HG02870 (cell line): Measurements from ENCODE around the gene SNX18.
"Not testable (repeated sequence)": the region's sequence is repeated elsewhere in the genome, so short reads cannot be mapped to it uniquely, and the experiment has no call there.

Experiments used
- ATAC-seq: cut with Tn5 transposase; IDR thresholded peaks from one replicate; pipeline ENCODE4 v1.9.1; 2021; ENCODE audit warnings: mild to moderate bottlenecking, moderate library complexity; ENCODE audit not compliant: unreplicated experiment

Gene SNX18

GRCh38 chr5:54517512-54518145, at the start of gene SNX18:
Gene SNX18, plus strand, starts transcription at chr5:54517759. Its CDS starts 194 bp downstream, at chr5:54517953.
- peak; percentile 92 for ATAC-seq

GRCh38 chr5:54469622-54470021, 47.9 kb upstream of the SNX18 start:
- peak; percentile 96 for ATAC-seq

GRCh38 chr5:54470128-54470527, 47.4 kb upstream of the SNX18 start:
- no peak for ATAC-seq

- ATAC-seq: no peak
Measured at GRCh38 chr5:54470677-54471076, 46.9 kb upstream of the SNX18 start.

- no peak for ATAC-seq
Measured at GRCh38 chr5:54471398-54471797, 46.2 kb upstream of the SNX18 start.

- ATAC-seq: no peak
Measured at GRCh38 chr5:54476682-54477081, 40.9 kb upstream of the SNX18 start.

GRCh38 chr5:54477941-54478478, 39.5 kb upstream of the SNX18 start:
- ATAC-seq: no peak

- ATAC-seq: no peak
Measured at GRCh38 chr5:54480296-54480695, 37.3 kb upstream of the SNX18 start.

GRCh38 chr5:54484219-54484894, 33.2 kb upstream of the SNX18 start:
- no peak for ATAC-seq

GRCh38 chr5:54485659-54486058, 31.9 kb upstream of the SNX18 start:
- not testable (repeated sequence) for ATAC-seq

- ATAC-seq: not testable (repeated sequence)
Measured at GRCh38 chr5:54489648-54489979, 27.9 kb upstream of the SNX18 start.

- ATAC-seq: no peak
Measured at GRCh38 chr5:54491326-54491725, 26.2 kb upstream of the SNX18 start.

GRCh38 chr5:54492178-54492577, 25.4 kb upstream of the SNX18 start:
- no peak for ATAC-seq

- ATAC-seq: no peak
Measured at GRCh38 chr5:54495027-54495426, 22.5 kb upstream of the SNX18 start.

- ATAC-seq: no peak
Measured at GRCh38 chr5:54514291-54514690, 3.3 kb upstream of the SNX18 start.

- no peak for ATAC-seq
Measured at GRCh38 chr5:54514841-54515432, 2.6 kb upstream of the SNX18 start.

GRCh38 chr5:54515634-54516033, 1.9 kb upstream of the SNX18 start:
- ATAC-seq: no peak

GRCh38 chr5:54516051-54516655, 1.4 kb upstream of the SNX18 start:
- ATAC-seq: no peak

- peak; percentile 5 for ATAC-seq
Measured at GRCh38 chr5:54517174-54517511, 416 bp upstream of the SNX18 start.

GRCh38 chr5:54518146-54518817, 723 bp downstream of the SNX18 start:
- ATAC-seq: peak; percentile 33

- ATAC-seq: no peak
Measured at GRCh38 chr5:54518818-54519508, 1.4 kb downstream of the SNX18 start.
